GM12891 (cell line): ENCODE results near the gene COL25A1.

Experiments used
- PAX5 ChIP-seq: IDR thresholded peaks from 2 replicates; pipeline ENCODE4 v1.6.1; 2011; ENCODE audit warnings: low read length, moderate library complexity, mild to moderate bottlenecking; ENCODE audit not compliant: insufficient read depth, severe bottlenecking
- POLR2A ChIP-seq: IDR thresholded peaks from 2 replicates; pipeline ENCODE4 v1.6.1; 2011; ENCODE audit warnings: low read depth, low read length, control low read depth
- POLR2AphosphoS5 ChIP-seq: IDR thresholded peaks from 2 replicates; pipeline ENCODE4 v1.6.1; 2011; ENCODE audit warnings: low read depth, low read length, control low read depth
- SPI1 ChIP-seq: IDR thresholded peaks from 2 replicates; pipeline ENCODE4 v1.6.1; 2011; ENCODE audit warnings: low read depth, low read length, control low read depth
- TAF1 ChIP-seq: IDR thresholded peaks from 2 replicates; pipeline ENCODE4 v1.6.1; 2011; ENCODE audit warnings: low read depth, low read length, control low read depth

DNA sequence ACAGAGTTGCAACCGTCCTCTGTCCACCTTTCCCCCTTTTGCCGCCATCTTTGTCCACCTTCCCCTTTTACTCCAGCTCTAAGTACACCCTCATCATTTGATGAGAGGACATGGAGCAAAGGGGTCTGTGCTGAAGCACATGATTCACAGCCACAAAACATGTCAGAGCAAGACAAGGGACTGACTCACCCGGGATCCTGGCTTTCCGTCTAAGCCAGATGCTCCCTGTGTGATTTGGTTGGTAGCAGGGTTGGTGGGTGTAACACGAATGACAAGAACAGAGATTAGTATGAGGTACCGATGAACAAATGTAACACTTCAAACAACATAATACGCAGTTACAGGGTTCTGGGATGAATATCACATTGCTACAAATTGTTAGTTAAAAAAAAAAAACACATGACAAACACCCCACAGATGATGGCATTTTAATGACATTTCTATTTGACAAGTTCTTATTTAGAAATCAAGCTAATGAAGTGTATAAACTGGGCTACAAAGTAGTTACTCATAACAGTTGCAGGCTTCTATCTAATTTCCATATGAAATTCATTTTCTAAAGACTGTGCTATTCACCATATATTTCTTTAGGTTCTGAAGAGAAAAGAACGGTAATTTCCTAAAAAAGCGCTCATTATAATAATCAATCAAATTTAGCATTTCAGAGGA lies 468.2 kb downstream of the COL25A1 start:
- TF ChIP-seq POLR2AphosphoS5 (no peak), POLR2A (no peak), SPI1 (no peak), TAF1 (no peak), PAX5 (no peak)
